Effector memory CD4-positive, alpha-beta T cell (primary cell): ENCODE data around the gene PDCD1.
"Not testable (repeated sequence)": the region's sequence is repeated elsewhere in the genome, so short reads cannot be mapped to it uniquely, and the experiment has no call there.

ENCODE experiments used
- DNase-seq, 3 donors: peaks; one replicate each; pipeline ENCODE4 v3.0.0-alpha.2; 2020
- H3K27ac ChIP-seq: 2 replicates; pipeline ENCODE4 v1.7.0; 2013; ENCODE audit warnings: mild to moderate bottlenecking, low read length, moderate library complexity; ENCODE audit not compliant: insufficient read depth, poor library complexity, severe bottlenecking
- H3K27me3 ChIP-seq: replicated peaks from 2 replicates; pipeline ENCODE4 v1.7.0; 2013; ENCODE audit warnings: mild to moderate bottlenecking, low read length; ENCODE audit not compliant: insufficient read depth, control insufficient read depth, poor library complexity, severe bottlenecking
- H3K36me3 ChIP-seq: 2 replicates; pipeline ENCODE4 v1.7.0; 2013; ENCODE audit warnings: mild to moderate bottlenecking, low read length, moderate library complexity; ENCODE audit not compliant: control insufficient read depth, insufficient read depth
- H3K4me1 ChIP-seq: 2 replicates; pipeline ENCODE4 v1.7.0; 2013; ENCODE audit warnings: low read length, mild to moderate bottlenecking; ENCODE audit not compliant: control insufficient read depth, insufficient read depth, poor library complexity, severe bottlenecking
- H3K4me3 ChIP-seq: 2 replicates; pipeline ENCODE4 v1.7.0; 2013; ENCODE audit warnings: low read length, low read depth, mild to moderate bottlenecking; ENCODE audit not compliant: insufficient read depth, poor library complexity, severe bottlenecking
- H3K9me3 ChIP-seq: 2 replicates; pipeline ENCODE4 v1.7.0; 2013; ENCODE audit warnings: mild to moderate bottlenecking, low read length, moderate library complexity; ENCODE audit not compliant: control insufficient read depth

Gene PDCD1

GRCh38 chr2:241827394-241827793 is 31.3 kb downstream of the PDCD1 start:
- no peaks in the 10 kb centered on the region for H3K27me3 ChIP-seq
- no peak overlapping the region for H3K27ac ChIP-seq
- no peaks in the 10 kb centered on the region for H3K36me3 ChIP-seq
- DNase-seq: no peak
- H3K4me1 ChIP-seq: no peaks in the 10 kb centered on the region
- H3K9me3 ChIP-seq: no peaks in the 10 kb centered on the region
- no peak overlapping the region for H3K4me3 ChIP-seq

GRCh38 chr2:241823531-241824437 is 34.9 kb downstream of the PDCD1 start:
- not testable (repeated sequence) for DNase-seq, H3K4me1 ChIP-seq, H3K27ac ChIP-seq, H3K4me3 ChIP-seq, H3K36me3 ChIP-seq, H3K9me3 ChIP-seq, H3K27me3 ChIP-seq

- H3K4me3 ChIP-seq: no peak overlapping the region
- no peaks in the 10 kb centered on the region for H3K9me3 ChIP-seq
- H3K4me1 ChIP-seq: peaks cover 12% of the 10 kb centered on the region
- H3K27ac ChIP-seq: no peak overlapping the region
- no peaks in the 10 kb centered on the region for H3K36me3 ChIP-seq
- DNase-seq: no peak
- H3K27me3 ChIP-seq: no peaks in the 10 kb centered on the region
Measured at GRCh38 chr2:241822264-241822623, 36.5 kb downstream of the PDCD1 start.

GRCh38 chr2:241821460-241822263 is 37.0 kb downstream of the PDCD1 start:
- DNase-seq: no peak
- H3K9me3 ChIP-seq: no peaks in the 10 kb centered on the region
- H3K27me3 ChIP-seq: no peaks in the 10 kb centered on the region
- no peaks in the 10 kb centered on the region for H3K36me3 ChIP-seq
- H3K4me3 ChIP-seq: no peak overlapping the region
- peaks cover 13% of the 10 kb centered on the region for H3K4me1 ChIP-seq
- H3K27ac ChIP-seq: no peak overlapping the region

- no peak for DNase-seq
- peaks cover 13% of the 10 kb centered on the region for H3K4me1 ChIP-seq
- H3K36me3 ChIP-seq: no peaks in the 10 kb centered on the region
- no peak overlapping the region for H3K27ac ChIP-seq
- H3K27me3 ChIP-seq: no peaks in the 10 kb centered on the region
- H3K4me3 ChIP-seq: no peak overlapping the region
- no peaks in the 10 kb centered on the region for H3K9me3 ChIP-seq
Measured at GRCh38 chr2:241820625-241821384, 37.9 kb downstream of the PDCD1 start.

GRCh38 chr2:241819947-241820624 is 38.6 kb downstream of the PDCD1 start:
- H3K27ac ChIP-seq, H3K36me3 ChIP-seq, H3K27me3 ChIP-seq, DNase-seq, H3K9me3 ChIP-seq, H3K4me3 ChIP-seq: not testable (repeated sequence)
- peaks cover 13% of the 10 kb centered on the region for H3K4me1 ChIP-seq

- Histone ChIP-seq H3K4me3 (no peak overlapping the region), H3K27ac (no peak overlapping the region), H3K9me3 (no peaks in the 10 kb centered on the region), H3K36me3 (no peaks in the 10 kb centered on the region), H3K4me1 (peaks cover 17% of the 10 kb centered on the region), H3K27me3 (no peaks in the 10 kb centered on the region)
- DNase-seq: no peak
Measured at GRCh38 chr2:241818943-241819270, 39.8 kb downstream of the PDCD1 start.

- H3K27ac ChIP-seq: no peak overlapping the region
- H3K4me1 ChIP-seq: peaks cover 20% of the 10 kb centered on the region
- H3K4me3 ChIP-seq: no peak overlapping the region
- no peaks in the 10 kb centered on the region for H3K27me3 ChIP-seq
- H3K9me3 ChIP-seq: no peaks in the 10 kb centered on the region
- no peak for DNase-seq
- no peaks in the 10 kb centered on the region for H3K36me3 ChIP-seq
Measured at GRCh38 chr2:241818229-241818942, 40.3 kb downstream of the PDCD1 start.

GRCh38 chr2:241817821-241818215 is 40.9 kb downstream of the PDCD1 start:
- not testable (repeated sequence) for H3K27ac ChIP-seq

More at GRCh38 chr2:241817821-241818215, 40.9 kb downstream of the PDCD1 start:
- not testable (repeated sequence) for H3K4me3 ChIP-seq, H3K36me3 ChIP-seq, DNase-seq, H3K27me3 ChIP-seq, H3K9me3 ChIP-seq
- peaks cover 21% of the 10 kb centered on the region for H3K4me1 ChIP-seq
